SJCRH30 (cell line): ENCODE results near the gene BMPER. TPM values are rescaled to one million over a fixed set of nuclear protein-coding genes. Genes with fewer than 3 reads are reported as not detected.

ENCODE experiments used
- DNase-seq, 2 experiments: peaks; one replicate each; pipeline ENCODE4 v3.0.0-alpha.2; 2015 to 2020
- H3K27ac ChIP-seq: fragments of 250-450 bp; sonication (Bioruptor Pico); 2 replicates; pipeline ENCODE4 v1.5.1; 2020; ENCODE audit warnings: mild to moderate bottlenecking, moderate library complexity
- H3K27me3 ChIP-seq: fragments of 250-450 bp; sonication (Bioruptor Pico); 2 replicates; pipeline ENCODE4 v1.5.1; 2020; ENCODE audit warnings: mild to moderate bottlenecking, moderate library complexity
- H3K36me3 ChIP-seq: fragments of 250-450 bp; sonication (Bioruptor Pico); 2 replicates; pipeline ENCODE4 v1.5.1; 2020; ENCODE audit warnings: mild to moderate bottlenecking, moderate library complexity
- H3K4me1 ChIP-seq: fragments of 250-450 bp; sonication (Bioruptor Pico); 2 replicates; pipeline ENCODE4 v1.5.1; 2020; ENCODE audit warnings: mild to moderate bottlenecking, moderate library complexity
- H3K4me3 ChIP-seq: fragments of 250-450 bp; sonication (Bioruptor Pico); 2 replicates; pipeline ENCODE4 v1.5.1; 2020; ENCODE audit warnings: mild to moderate bottlenecking, moderate library complexity
- H3K9me3 ChIP-seq: fragments of 250-450 bp; sonication (Bioruptor Pico); replicated peaks from 2 replicates; pipeline ENCODE4 v1.5.1; 2020; ENCODE audit warnings: mild to moderate bottlenecking, moderate library complexity
- total RNA-seq: library from RNA; depleted of rRNA; stranded (reverse); fragments of >200 nt; shearing (Covaris generic); gene quantifications from 2 replicates; pipeline ENCODE4 v1.2.3, GENCODE V29; 2014

The BMPER gene
- total RNA-seq, 1 experiment from 2014 or later = 0.47 TPM

DNA sequence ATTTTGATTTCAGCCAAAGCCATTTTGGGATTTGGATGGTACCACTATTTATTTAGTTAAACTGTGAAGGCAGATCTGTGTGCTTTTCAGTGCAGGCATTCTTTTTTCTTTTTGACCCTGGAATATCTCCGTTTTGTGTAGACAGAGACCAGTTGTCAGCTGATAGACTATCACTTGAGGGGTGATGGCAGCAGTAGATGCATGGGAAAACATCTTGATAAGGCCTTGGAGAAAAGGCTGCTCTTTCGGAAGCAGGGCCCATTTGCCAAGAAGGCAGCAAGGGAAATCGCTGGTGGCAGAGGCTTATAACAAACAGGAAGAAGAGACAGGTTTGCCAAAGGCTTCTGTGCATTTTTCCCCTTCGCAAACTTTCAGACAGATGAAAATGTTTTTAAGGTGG, 2.6 kb upstream of the BMPER start:
- H3K4me3 ChIP-seq = no peak overlapping the region
- no peak overlapping the region for H3K27ac ChIP-seq
- no peaks in the 10 kb centered on the region for H3K9me3 ChIP-seq
- no peaks in the 10 kb centered on the region for H3K4me1 ChIP-seq
- peaks cover 11% of the 10 kb centered on the region; the same call in 1 of the 2 replicates for H3K27me3 ChIP-seq
- DNase-seq = no peak
- no peaks in the 10 kb centered on the region for H3K36me3 ChIP-seq

DNA sequence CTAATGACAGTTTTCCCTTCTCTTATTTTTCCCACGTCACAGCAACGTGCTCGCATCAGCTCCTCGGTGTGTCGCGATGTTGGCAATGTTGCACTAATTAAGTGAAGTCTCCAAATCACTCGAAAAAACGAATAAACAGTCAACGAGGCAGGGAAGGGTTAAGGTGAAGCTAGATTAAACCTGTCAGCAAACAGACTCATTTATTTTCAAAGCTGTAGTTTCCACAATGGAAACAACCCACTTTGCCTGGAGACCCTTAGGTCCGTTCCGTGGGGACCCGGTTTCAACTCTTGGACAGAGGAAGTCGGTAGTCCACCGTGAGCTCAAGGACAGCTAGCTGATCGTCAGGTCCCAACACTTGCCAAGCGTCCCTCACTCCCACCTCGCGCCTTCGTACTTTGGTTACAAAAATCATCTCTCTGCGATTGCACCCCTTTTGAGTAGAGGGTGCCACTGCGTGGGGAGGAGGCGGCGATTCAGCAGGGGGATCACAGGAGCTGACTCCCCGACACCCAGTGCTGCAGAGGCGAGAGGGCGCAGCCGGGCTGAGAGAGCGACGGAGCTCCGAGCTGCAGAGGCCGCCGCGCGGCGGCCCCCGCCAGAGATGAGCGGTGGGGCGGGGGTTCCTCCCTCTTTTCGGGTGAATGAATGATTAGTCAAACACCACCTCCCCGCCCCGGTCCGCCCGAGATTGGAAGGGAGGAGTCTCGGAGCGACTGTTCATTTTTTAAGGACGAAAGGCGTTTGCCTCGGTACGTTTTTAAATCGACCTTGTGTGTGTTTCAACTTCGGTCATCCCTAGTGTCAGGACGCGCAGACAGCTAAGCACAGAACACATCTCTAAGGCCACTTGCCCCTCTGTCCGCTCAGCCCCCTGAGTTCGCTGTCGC, 1.3 kb upstream of the BMPER start:
- peak; percentile 41 to 60 for DNase-seq
- H3K9me3 ChIP-seq = no peaks in the 10 kb centered on the region
- H3K4me1 ChIP-seq = no peaks in the 10 kb centered on the region
- peak overlapping the region; percentile 74 for H3K4me3 ChIP-seq
- no peak overlapping the region; the same call in 1 of the 2 replicates for H3K27ac ChIP-seq
- H3K27me3 ChIP-seq = peaks cover 11% of the 10 kb centered on the region; the same call in 1 of the 2 replicates
- no peaks in the 10 kb centered on the region for H3K36me3 ChIP-seq

DNA sequence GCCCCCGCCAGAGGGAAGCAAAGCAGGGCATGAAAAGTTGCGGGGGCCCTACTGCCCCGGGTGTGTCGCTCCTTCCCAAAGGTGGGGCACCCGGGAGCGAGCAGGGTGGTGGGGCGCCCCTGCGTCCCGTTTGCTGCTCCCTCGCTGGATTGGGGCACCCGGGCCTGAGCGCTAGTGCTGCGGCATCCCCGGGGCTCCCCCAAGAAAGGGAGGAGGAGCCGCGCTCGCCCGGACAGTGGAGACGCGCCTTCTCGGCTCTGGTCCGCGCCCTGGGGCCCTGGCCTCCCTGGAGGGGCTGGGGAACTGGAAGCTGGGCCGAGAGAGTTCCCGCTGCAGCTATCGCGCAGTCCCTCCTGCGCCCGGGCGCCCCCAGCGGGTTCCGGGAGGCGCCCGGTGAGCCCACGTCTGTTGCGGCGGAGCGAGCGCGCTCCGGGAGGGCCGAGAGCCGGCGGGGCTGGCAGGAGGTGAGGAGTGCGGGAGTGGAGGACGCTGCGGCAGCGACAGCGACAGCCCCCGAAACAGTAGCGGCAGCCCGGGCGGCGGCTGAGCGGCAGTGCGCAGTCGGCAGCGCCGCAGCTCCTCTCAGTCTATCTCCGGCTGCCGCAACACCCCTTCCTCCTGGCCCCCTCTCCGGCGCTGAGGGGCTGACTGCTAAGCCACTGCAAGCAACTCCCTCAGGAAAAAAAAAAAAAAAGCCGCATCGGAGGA, 504 bp upstream of the BMPER start:
- no peak overlapping the region; the same call in 1 of the 2 replicates for H3K27ac ChIP-seq
- DNase-seq = peak; percentile 67 to 73

GRCh38 chr7:33906697-33907096, 1.4 kb downstream of the BMPER start:
- Histone ChIP-seq H3K27ac (no peak overlapping the region), H3K4me3 (no peak overlapping the region), H3K4me1 (no peaks in the 10 kb centered on the region), H3K9me3 (no peaks in the 10 kb centered on the region), H3K27me3 (peaks cover 11% of the 10 kb centered on the region; the same call in 1 of the 2 replicates), H3K36me3 (no peaks in the 10 kb centered on the region)
- DNase-seq = no peak

More for the DNA sequence above, 504 bp upstream of the BMPER start:
- Histone ChIP-seq H3K36me3 (no peaks in the 10 kb centered on the region), H3K4me3 (peak overlapping the region; percentile 74), H3K9me3 (no peaks in the 10 kb centered on the region), H3K27me3 (peaks cover 11% of the 10 kb centered on the region; the same call in 1 of the 2 replicates), H3K4me1 (no peaks in the 10 kb centered on the region)

- no peaks in the 10 kb centered on the region for H3K4me1 ChIP-seq
- H3K4me3 ChIP-seq = no peak overlapping the region
- H3K9me3 ChIP-seq = no peaks in the 10 kb centered on the region
- peaks cover 11% of the 10 kb centered on the region; the same call in 1 of the 2 replicates for H3K27me3 ChIP-seq
- no peaks in the 10 kb centered on the region for H3K36me3 ChIP-seq
- no peak for DNase-seq
- no peak overlapping the region for H3K27ac ChIP-seq
Measured at GRCh38 chr7:33907625-33908024, 2.3 kb downstream of the BMPER start.

DNA sequence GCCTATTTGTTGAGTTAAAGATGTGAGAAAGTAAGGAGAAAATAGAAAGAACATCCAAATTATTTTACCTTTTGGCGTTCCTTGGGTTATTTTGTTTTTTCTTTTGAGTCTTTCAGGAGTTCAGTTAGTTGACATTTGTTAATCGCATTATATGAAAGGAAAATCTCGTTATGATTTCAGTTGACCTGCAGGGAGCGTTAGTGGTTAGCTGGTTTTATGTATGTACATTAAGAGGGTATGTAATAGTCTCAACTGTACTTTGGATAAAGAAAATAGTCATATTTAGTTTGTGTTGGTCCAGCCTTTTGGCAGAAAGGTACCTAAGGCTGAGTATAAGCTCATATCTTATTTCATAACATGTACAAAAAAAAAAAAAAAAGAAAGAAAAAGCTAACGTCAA, 4.0 kb downstream of the BMPER start:
- Histone ChIP-seq H3K36me3 (no peaks in the 10 kb centered on the region), H3K4me1 (no peaks in the 10 kb centered on the region), H3K9me3 (no peaks in the 10 kb centered on the region), H3K4me3 (no peak overlapping the region), H3K27ac (no peak overlapping the region), H3K27me3 (peaks cover 11% of the 10 kb centered on the region; the same call in 1 of the 2 replicates)
- no peak for DNase-seq

GRCh38 chr7:33909755-33910154, 4.4 kb downstream of the BMPER start:
- DNase-seq = no peak
- Histone ChIP-seq H3K4me3 (no peak overlapping the region), H3K27ac (no peak overlapping the region), H3K36me3 (no peaks in the 10 kb centered on the region), H3K9me3 (no peaks in the 10 kb centered on the region), H3K27me3 (peaks cover 11% of the 10 kb centered on the region; the same call in 1 of the 2 replicates), H3K4me1 (no peaks in the 10 kb centered on the region)

DNA sequence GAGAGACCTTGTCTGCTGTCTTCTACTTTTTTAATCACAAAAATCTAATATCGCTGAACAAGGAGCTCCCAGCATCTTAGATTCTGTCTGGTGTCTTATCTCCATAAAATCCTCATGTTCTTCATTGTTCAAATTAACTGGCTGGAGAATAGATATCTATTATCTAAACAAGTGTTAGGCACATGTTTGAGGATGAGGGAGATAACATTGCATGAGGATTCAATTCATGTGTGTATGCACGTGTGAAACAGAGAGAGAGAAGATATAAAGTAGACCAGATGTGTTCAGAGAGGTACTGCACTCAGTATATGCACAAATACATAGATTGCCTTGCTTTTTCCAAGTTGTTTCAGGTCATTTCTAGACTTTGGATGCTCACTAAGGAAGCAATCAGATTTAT, 5.4 kb downstream of the BMPER start:
- H3K27me3 ChIP-seq = peaks cover 11% of the 10 kb centered on the region; the same call in 1 of the 2 replicates
- no peaks in the 10 kb centered on the region for H3K36me3 ChIP-seq
- no peak overlapping the region for H3K4me3 ChIP-seq
- no peak for DNase-seq
- H3K9me3 ChIP-seq = no peaks in the 10 kb centered on the region
- no peaks in the 10 kb centered on the region for H3K4me1 ChIP-seq
- no peak overlapping the region for H3K27ac ChIP-seq

- no peak for DNase-seq
Measured at GRCh38 chr7:33916357-33917081, 11.2 kb downstream of the BMPER start.

DNA sequence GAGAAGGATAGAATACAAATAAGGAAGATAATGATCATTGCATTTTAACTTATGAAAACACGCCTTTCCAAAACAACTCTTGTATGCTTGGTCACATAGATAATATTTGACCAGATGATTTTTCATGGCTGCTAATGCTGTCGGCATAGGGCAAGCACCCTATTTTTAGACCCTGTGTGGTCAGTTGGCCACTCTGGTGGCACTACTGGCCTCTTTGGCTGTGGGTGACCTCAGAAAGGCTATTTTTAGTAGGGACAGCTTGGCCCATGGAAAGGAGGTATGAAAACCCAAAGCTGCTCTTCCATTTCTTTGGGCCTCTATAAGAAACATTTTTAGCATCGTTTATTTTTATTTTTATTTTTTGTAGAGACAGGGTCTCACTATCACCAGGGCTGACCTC, 12.3 kb downstream of the BMPER start:
- Histone ChIP-seq H3K9me3 (no peaks in the 10 kb centered on the region), H3K27ac (no peak overlapping the region), H3K4me1 (peaks cover 5% of the 10 kb centered on the region; the same call in 1 of the 2 replicates), H3K27me3 (no peaks in the 10 kb centered on the region), H3K4me3 (no peak overlapping the region), H3K36me3 (no peaks in the 10 kb centered on the region)
- DNase-seq = no peak

More at GRCh38 chr7:33916357-33917081, 11.2 kb downstream of the BMPER start:
- Histone ChIP-seq H3K9me3 (no peaks in the 10 kb centered on the region), H3K4me3 (no peak overlapping the region), H3K4me1 (no peaks in the 10 kb centered on the region), H3K27me3 (no peaks in the 10 kb centered on the region), H3K36me3 (no peaks in the 10 kb centered on the region), H3K27ac (no peak overlapping the region)

GRCh38 chr7:33918438-33919143, 13.3 kb downstream of the BMPER start:
- no peak overlapping the region for H3K4me3 ChIP-seq
- H3K9me3 ChIP-seq = no peaks in the 10 kb centered on the region
- peaks cover 5% of the 10 kb centered on the region; the same call in 1 of the 2 replicates for H3K4me1 ChIP-seq
- no peaks in the 10 kb centered on the region for H3K36me3 ChIP-seq
- no peak for DNase-seq
- no peak overlapping the region for H3K27ac ChIP-seq
- H3K27me3 ChIP-seq = no peaks in the 10 kb centered on the region

- Histone ChIP-seq H3K4me3 (no peak overlapping the region), H3K27me3 (no peaks in the 10 kb centered on the region), H3K36me3 (no peaks in the 10 kb centered on the region), H3K27ac (no peak overlapping the region), H3K4me1 (peaks cover 5% of the 10 kb centered on the region; the same call in 1 of the 2 replicates), H3K9me3 (no peaks in the 10 kb centered on the region)
- DNase-seq = no peak
Measured at GRCh38 chr7:33919449-33919848, 14.1 kb downstream of the BMPER start.

GRCh38 chr7:33921216-33921938, 16.0 kb downstream of the BMPER start:
- peak; percentile 79 to 85 for DNase-seq
- Histone ChIP-seq H3K36me3 (no peaks in the 10 kb centered on the region), H3K27me3 (no peaks in the 10 kb centered on the region), H3K9me3 (no peaks in the 10 kb centered on the region), H3K27ac (no peak overlapping the region), H3K4me1 (peaks cover 5% of the 10 kb centered on the region; the same call in 1 of the 2 replicates), H3K4me3 (no peak overlapping the region)
